Activated CD4-positive, alpha-beta T cell treated with anti-CD3 and anti-CD28 coated beads, Interleukin-2, amount 50 U/mL, for 1 hour (primary cell): ENCODE results near the gene SLC17A9.

Source experiments
- DNase-seq: peaks from one replicate; pipeline ENCODE4 v3.0.0-alpha.2; 2020

SLC17A9 gene

DNA sequence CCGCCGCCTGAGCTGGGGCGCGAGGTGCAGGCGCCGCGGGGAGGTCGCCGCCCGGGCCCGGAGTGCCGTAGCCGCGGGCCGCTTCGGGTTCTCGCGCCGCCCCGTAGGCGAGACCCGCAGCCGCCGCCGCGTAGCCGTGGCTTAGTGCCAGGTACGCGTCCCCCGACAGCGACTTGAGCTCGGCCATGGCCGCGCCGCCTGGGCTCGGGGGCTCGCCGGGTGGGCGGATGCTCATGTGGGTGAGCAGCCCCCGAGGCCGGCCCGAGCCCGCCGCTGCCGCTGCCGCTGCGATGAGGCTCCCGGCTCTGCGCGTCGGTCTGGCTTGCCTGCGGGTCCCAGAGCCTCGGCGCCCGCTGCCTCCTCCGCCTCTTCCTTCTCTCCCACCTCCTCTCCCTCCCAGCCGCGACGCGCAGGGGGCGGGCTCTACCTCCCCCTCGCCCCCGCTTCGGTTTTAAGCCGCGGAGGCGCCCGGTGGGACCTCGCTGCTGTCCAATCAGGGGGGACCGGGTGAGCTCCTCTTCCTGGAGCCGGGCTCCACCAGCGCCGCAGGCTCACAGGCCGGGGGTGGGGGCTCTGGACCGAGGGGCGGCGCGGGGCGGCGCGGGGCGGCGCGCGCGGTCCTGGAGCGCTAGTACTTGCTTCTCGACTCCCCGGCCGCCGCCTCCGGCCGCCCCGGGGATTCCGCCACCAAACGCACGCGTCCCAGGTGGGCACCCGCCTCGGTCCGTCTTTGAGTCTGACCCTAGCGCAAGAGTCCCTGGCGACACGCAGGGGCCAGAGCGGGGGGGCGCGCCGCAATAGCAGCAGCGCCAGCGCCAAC, 54.2 kb downstream of the SLC17A9 start, which contains the start of gene BHLHE23:
TSS of gene BHLHE23 (minus strand) at position 425 of the 820 bp plus-strand sequence. CDS start at position 235, 190 bp downstream.
- no peak for DNase-seq

DNA sequence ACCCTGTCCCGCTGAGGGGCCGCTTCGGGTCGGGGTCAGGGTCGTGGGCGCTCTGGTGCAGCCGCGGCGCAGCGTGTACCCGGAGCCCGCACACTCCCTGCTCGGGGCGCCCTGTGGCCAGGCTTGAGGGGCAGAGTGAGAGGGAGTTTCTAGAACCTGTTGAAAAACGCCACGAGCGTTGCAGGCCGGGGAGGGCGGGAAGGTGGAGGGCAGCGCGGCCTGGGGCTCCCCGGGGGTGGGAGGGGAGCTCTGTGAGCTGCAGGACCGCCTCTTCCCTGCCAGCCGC, 54.8 kb downstream of the SLC17A9 start:
- DNase-seq = no peak

DNA sequence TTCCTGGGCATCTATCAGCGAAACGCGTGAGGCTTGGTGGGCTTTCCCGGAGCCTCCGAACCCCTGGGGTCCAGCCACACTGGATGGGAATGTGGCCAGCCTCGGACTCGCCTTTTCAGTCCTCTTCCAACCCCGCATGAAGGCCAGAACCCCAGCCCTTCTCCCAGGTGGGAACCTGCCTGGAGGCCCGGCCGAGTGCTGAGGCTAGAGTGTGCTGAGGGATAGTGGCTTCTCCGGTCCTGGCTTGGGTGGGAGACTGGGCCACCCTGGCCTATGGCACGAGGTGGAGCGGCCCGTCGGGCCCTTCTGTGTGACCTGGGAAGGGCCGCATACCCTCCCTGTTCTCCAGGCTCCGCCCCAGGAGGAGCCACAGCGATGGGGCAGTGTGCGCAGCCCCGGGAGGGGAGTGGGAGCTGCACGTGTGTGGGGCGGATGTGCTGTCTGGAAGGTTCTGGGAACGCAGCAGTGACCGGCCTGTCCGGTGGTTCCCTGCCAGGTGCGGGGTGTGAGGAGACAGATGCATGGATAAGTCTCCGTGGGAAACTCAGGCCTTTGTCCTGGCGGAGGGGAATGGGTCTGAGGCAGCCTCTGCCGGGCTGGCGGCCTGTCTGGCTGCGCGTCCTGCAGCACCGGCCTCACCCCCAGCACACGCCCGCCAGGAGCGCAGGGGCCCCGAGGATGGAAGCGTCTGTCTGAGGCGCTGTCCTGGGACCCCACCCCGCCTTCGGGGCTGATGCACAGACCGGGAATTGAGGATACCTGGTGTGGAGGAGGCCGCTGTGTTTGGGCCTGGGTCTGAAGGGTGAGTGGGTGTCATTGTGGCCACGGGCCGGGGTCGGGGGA, 55.4 kb downstream of the SLC17A9 start:
- DNase-seq = no peak

DNA sequence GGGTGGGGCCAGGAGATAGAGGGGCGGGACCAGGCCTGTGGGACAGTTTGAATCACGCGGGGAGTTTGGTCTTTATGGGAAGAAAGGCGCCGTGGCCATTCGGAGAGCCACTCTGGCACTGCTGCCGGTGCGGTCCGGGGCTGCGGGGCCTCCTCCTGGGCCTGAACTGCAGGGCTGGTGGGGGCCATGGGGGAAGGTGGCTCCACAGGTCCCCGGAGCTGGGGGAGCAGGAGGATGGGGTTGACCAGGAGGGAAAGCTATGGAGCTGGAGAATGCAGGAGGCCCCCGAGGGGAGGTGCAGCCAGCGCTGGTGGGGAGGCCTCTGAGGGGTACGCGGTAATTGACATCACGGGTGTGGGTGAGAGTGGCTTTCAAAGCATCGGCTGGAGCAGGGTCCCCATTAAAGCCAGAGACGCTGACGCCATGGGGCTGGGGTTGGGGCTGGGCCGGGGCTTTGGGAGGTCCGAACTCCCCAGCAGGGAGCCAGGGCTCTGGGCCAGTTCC, 56.1 kb downstream of the SLC17A9 start:
- no peak for DNase-seq

DNA sequence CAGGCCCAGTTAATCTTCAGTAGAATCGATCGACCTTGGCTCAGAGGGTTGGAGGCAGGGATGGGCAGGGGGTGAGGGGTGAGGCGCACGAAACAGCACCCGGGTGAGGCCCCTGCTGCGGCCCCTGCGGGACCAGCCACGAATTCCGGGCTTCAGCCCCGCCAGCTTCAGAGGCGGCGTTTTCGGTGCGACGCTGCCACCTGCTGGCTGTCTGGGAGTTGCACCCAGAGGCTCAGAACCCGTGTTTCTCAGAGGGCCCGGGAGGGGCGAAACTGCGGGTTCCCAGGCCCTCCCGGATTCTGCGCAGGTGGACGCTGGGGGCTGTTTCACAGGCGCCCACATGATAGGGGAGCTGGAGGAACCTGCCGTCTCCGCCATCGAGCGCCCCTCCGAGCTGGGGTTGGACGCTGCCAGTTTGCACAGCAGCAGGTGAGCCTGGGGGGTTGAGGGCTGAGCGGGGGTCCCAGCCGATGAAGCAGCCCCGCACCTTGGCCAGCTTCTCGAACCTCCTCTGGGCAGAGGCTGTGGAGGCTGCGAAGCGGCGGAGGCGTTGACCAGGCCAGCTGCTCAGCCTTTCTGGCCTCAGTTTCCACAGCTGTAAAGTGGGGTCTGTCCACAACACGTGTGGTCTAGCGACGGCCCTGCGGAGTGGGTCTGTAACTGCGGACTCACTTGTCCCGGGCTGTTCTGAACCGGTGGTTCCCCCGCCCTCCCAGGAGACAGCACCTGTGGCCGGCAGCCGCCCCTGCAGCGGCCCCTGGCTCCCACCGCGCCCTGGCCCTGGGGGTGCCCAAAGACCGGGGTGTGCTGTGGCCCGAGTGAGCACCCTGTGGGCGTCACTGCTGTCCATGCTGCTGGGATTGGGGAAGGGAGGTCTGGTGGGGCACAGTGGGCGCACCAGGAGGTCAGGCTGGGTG, 56.8 kb downstream of the SLC17A9 start:
- peak; percentile 85 for DNase-seq

GRCh38 chr20:63009988-63010769, 57.7 kb downstream of the SLC17A9 start:
- peak; percentile 66 for DNase-seq

DNA sequence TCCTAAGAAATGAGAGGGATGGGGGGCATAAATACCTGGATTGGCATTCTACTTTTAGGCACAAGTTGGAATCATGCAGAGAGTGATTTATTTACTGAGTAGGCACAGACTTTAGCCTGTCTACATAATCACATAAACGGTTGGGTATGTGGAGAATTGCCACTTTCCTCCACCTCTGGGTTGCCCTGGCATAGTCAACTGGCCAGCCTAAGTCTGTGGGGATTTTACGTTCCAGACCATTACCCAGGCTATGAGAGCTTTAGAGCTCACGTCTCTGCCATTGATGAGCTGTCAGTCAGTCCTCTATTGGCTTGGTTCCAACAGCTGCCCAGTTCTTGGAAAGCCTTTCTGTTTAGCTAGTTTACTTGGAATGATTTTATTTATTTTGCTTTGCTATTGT, 59.3 kb downstream of the SLC17A9 start:
- no peak for DNase-seq

GRCh38 chr20:63013207-63013606, 60.7 kb downstream of the SLC17A9 start:
- no peak for DNase-seq

DNA sequence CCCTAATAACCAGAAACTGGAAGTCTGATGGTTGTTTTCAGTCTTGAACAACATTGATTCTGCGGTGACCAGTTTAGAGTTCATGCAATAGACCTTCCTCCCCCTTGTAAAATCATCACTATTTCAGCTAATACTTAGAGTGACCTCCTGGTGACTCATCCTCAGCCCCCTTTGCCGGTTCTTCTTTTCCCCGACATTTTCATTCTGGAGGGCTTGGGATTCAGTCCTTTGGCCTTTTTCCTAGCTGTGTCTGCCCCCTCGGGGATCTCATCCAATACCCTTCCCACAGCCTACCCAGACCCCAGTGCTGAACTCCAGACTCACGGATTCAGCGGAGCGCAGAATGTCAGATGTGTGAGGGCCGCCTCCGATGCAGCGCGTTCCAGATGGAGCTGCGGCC, 61.8 kb downstream of the SLC17A9 start:
- no peak for DNase-seq

- DNase-seq = no peak
These were observed 62.2 kb downstream of the SLC17A9 start for GRCh38 chr20:63014710-63015109.

DNA sequence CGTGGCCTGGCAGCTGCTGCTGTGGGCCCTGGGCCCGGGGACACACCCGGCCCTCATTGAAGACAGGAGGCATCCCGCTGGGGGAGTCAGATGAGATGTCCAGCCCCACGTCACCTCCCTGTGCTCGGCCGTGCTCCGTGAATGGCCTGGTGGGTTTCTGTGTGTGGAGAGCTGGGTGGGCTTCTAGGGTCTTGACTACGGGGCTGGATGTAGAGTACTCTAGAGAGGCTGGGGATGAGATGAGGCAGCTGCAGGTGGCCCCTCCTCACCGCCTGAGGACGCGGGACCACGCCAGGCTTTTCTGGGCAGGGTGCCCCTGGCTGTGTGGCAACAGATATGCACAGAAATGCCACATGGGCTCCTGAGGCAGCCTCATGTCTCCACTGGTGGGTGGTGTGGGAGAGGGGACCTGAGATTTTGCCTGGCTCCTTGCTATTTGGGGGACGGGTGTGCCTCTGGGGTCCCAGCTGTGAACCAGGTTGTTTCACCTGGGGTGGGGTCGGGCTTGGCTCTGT, 62.7 kb downstream of the SLC17A9 start:
- no peak for DNase-seq

DNA sequence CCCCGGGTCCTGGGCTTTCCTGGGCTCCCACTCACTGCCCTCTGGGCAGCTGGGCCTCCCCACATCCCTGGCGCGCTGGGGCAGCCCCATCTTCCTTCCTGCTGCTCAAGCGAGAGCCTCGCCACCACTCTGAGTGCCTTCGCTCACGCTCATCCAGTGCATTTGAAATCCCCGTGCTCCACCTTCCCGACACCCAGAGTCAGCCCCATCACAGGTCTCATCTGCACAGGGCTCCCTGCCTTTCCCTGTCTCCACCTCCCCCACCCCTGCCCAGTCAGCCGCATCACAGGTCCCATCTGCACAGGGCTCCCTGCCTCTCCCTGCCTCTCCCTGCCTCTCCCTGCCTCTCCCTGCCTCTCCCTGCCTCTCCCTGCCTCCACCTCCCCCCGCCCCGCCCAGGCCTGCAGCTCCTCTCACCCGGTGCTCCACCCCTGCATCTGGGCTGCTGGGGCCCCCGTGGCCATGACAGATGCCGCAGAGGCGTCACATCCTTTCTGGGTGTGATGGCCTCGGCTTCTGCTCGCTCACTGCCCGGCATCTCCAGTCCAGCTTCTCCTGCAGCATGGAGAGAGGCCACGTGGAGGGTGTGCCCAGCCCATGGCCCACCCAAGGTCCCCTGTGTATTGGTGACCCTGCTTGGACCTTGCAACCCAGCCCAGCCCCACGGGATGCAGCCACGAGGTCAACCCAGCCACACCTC, 63.3 kb downstream of the SLC17A9 start:
- no peak for DNase-seq

- DNase-seq = no peak
These were observed 64.1 kb downstream of the SLC17A9 start for GRCh38 chr20:63016514-63017075.

DNA sequence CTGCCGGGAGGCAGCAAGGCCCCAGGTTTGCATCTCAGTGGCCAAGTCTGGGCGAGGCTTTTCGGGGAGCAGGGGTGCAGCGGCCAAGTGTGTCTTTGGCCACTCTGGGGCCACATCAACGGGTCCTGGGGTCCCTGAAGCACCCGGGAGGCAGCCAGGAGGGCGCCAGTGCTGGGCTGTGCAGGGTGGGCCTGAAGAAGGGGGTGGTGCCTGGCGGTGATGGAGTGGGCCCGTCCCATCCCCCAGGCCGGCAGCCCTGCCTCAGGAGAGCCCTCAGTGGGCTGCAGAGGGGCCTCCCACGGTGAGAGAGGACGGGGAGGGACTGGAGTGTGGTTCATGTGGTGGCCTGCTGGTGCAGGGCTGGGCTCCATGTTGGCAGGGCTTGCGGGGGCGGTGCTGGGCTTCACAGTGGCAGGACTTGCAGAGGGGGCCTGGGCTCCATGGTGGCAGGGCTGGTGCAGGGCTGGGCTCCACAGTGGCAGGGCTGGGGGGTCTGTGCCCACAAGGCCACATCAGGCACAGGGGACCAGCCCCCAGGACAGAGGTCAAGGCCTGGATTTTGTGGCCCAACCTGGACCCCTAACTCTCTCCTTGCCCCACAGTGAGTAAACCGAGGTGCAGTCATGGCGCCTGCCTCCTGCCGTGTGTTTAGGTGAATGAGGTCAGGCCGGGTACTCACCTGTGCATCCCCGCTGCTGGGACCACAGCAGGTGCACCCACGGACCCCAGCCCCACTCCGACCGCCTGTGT, 64.7 kb downstream of the SLC17A9 start:
- DNase-seq = no peak

DNA sequence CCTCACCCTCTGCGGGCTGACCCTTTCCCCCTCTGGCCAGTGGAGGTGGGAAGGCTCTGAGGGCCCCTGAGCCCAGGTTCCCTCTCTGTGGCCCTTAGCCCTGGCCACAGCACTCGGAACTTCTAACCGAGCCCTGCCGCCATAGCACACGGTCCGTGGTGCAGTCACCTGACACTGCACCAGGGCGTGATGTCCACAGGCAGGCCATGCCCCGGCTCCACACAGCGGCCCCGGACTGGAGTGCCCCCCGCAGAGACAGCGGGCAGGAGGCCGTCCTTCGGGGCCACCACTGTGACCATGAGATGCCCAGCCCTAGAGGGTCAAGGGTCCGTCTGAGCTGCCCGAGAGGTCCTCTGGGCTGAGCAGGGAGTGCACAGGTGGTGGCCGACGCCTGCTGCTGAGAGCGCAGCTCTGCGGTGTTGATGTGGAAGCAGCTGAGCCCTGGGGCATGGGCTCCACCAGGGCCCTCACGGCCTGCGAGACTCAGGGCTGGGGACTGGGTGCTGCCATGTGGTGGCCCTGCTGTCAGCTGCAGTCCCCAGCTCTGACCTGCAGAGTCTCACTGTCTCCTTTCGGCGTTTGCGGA, 65.4 kb downstream of the SLC17A9 start:
- DNase-seq = no peak
